DMS 273 (cell line): ENCODE results near the gene SELENOH.

Experiments
- DNase-seq: peaks from one replicate; lab custom pipeline; 2025; ENCODE audit not compliant: unreplicated experiment; lab: John Stamatoyannopoulos, UW

Gene SELENOH

DNA sequence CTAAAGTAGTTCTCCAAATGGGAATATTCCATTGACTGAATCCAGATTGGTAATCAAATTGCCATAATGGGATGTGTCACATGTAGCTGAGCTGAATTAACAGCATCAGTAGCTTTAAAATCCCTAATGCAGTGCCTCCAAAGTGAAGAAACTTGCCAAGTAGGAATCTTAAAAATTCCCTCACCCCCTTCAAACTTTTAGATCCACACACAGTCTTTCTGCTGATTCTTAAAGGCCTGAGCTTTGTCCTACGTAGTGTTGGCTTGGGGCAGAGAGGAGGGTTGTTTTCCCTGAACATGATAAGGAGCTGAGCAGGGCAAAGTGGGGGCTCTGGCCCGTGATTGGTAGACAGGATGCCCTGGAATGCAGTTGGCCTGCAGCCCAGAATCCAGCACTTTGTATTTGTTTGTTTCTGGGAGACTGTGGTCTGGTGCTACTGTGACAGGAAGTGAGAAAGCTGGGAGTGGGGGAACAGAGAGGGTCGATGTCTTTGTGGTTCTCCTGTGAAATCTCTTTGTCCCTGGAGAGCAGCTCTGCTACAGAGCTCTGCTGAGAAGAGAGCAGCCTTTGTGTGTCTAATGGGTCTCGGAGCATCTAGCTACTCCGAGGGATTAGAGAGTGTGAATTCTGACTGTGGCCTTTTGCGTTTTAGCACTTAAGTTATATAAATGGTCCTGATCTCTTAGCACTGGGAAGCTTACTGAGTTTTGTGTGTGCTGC, 37.2 kb downstream of the SELENOH start:
- peak; percentile 66 for DNase-seq

DNA sequence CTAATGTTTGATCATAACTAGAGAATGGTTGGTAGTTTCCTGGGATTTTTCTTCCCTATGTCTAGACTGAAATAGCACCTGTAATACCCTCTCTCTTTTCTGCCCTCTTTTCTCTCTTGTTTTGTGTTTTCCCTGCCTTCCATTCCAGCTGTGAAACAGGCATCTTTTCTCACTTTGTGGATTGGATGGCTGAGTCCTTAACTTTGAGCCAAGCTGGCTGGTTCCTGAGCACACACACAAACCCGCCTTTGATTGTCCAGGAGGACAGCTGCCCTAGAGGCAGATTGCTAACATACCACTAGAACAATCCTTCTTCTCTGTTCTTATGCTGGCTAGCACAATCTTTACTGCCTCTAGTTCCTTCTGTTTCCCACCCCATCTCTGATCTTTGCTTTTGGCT, 38.0 kb downstream of the SELENOH start:
- peak; percentile 3 for DNase-seq

DNA sequence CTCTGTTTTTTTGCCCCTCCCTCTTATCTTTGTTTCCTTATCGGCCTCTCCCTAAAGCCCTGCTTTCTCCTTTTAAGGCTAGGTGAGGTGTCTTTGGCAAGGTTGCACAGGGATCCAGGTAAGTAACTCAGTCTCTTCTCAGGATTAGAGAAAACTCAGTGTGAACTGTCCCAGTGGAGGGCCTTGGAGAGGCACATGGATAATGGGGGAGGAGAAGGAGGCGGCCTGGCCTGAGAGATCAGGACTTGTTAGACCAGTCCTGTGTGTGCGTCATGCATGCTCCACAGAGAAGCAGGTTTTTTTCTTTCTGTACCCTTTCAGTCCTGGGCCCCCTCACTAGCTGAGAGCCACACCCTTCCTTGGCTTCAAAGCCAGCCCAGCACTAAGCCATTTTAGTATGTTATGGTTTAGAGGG, 40.2 kb downstream of the SELENOH start:
- no peak for DNase-seq

DNA sequence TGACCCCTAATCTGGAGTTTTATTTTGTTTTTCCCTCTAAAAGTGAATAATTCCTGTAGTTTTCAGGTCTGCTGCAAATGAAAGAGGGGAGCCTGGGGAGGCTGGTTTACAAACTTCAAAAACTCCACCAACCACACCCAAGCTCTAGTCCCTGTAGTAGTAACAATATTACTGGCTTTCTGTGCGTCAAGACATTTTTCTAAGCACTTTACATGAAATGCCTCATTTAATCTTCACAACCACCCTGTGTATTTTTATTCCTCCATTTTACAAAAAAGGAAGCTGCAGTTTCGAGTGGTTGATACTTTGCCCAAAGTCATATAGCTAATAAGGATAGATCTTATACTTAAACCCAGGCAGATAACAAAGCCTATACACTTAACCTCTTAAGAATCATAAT, 43.8 kb downstream of the SELENOH start:
- DNase-seq = no peak

DNA sequence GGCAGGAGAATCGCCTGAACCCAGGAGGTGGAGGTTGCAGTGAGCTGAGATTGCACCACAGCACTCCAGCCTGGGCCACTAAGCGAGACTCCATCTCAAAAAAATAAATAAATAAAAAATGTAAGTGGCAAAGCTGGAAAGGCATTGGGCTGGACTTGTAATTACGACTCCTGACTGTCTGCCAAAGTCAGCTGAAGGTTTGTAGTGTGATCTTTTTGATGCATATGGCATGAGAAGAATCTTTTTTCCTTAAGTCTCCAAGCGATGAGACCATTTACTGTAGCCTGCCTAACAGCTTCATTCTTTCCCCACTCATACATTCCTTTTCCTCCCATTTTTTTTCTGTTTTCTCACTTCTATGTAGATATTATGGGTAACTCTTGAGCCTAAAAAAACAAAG, 45.1 kb downstream of the SELENOH start:
- DNase-seq = no peak

DNA sequence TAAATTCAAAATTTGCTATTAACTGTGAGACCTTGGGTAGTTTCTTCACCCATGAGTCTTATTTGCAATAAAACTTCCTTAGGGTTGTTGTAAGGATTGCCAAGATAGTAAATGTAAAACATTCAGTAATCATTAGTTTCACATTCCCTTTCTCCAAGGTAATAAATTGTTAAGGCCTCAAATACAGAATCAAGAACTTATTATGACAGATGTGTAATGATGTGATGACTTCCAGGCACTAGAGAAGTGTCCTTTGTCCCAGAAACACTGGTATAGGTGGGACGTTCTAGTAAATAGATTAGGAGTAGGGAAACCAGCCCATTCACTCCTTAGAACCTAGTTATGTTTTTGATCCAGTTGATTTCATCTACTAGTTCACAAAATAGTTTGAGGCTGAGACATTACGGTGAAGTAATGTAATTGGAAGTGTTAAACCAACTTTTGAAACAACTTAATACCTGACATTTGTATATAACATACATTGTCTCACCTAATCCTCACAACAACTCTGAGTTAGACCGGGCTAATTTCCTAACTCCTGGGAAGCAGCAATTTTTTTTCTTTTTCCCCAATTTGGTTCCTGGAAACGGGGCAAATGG, 45.8 kb downstream of the SELENOH start:
- DNase-seq = no peak

DNA sequence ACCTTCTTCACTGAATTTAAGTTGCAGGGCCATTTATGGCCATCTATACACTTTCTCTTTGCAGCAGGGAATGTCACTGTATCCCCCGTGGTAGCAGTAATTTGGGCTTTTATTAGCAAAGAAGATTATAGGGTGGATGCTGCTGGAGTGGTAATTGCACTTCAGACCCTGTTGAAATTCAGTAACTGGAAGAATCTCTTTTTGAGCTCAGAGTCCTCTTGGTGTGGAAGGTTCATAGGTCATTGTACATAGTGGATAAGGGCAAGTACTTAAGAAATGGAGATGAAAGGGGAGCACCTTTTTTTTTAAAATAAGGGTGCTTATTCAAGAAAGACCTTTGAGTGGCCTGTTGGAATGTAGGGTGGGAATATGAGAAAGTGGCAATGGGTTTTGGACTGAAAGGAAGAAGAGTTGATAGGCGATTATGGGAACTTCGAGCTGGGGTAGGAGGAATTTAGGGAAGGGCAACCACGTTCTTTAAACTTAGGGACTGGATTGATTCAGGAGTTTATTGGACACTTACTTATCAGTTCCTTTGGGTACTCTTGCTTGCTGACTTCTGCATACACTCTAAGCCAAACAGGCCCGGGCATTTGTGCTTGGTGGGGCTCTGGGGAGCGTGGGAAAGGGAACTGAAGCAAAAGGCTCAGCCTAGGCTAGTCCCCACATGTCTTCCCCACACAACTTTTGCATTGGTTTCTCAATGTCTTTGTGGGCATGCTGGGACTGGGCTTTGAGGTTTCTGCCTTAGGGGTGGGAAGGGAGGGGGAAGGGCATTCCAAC, 46.8 kb downstream of the SELENOH start:
- no peak for DNase-seq

DNA sequence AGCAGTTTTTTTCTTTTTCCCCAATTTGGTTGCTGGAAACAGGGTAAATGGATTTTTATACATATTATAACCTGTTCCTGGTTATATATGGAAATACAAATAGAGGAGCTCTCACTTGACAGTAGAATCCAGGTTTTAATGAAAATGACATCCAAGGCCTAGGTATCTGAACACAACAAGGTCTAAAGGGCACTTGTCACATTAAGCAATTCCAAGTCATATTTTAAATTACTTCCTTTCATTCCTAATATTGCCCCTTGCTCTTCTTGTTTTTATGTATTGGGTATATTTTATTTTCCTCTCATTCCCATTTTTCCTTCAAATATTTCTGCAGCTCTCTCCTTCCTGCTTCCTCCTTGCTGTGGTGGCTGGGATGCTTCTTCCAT, 47.4 kb downstream of the SELENOH start:
- no peak for DNase-seq

DNA sequence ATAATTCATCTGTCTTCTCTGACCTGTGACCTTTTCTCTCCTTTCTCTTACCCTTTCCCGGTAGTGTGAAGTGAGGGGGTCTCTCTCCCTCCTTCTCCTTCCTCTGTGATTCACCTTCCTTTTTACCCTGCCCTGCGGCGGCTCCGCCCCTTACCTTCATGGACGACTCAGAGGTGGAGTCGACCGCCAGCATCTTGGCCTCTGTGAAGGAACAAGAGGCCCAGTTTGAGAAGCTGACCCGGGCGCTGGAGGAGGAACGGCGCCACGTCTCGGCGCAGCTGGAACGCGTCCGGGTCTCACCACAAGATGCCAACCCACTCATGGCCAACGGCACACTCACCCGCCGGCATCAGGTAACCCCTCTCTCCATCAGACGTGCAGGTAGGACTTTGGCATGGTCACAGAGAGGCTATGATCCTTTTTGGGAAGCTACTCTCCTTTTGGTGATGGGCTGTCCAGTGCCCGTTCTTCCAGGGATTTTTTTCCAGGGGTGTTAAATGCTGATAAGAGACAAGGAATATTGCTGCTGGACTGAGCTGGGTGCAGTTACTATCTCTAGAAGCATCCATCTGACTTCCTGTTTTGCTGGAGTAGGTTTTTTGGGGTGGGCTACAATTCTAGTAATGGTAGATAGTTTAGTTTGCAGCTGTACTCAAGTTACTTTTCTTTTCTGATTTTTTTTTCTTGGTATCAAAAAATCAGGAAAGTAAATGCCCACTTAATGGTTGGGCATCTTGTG, 50.2 kb downstream of the SELENOH start:
- no peak for DNase-seq

DNA sequence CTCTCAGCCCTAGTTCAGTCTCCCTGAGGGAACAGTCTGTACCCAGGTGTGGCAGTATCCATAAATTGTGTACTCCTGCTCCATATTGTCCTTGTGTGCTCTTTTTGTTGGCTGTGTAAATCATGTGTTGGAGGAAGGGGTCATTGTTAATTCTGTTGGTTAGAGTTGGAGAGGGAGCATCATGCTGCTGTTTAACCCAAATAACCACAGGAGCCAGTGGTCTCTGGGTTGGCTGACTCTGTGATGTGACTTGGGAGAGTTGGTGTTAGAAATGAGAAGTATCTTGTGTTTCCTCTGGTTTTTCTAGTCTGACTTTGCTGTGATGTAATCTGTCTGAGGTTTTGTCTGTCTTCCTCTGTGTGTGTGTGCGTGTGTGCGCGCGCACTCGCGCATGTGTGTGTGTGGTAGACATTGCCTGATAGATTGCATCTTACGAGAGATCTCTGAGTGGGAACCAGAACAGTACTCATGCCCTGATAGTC, 50.8 kb downstream of the SELENOH start:
- DNase-seq = no peak

DNA sequence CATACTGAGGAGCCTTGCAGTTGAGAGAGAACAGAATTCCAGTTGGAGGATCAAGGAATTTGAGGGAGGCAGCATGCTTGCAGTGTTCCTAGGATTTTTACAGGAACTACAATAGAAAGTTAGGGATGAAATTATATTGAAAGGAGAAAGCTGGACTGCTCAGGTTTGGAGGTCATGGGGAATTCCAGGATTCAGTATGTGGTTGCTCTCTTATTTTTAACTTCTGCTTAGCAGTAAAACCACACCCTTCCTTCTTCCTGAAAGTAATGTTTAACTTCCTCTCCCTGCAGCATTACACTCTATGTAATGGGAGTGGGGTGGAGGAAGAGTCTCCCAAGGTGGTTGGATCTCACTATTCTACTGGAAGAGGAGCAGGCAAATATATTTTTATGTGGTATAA, 51.6 kb downstream of the SELENOH start:
- DNase-seq = no peak
